IPS DF 6.9 (cell line): Measurements from ENCODE around the gene CHRD.

Experiments
- DNase-seq: peaks from one replicate; pipeline ENCODE4 v3.0.0-alpha.2; 2013; ENCODE audit warnings: low read depth, low spot score
- H3K27ac ChIP-seq: one replicate; pipeline ENCODE4 v1.5.1; 2013; ENCODE audit warnings: low read length, control low read depth
- H3K27me3 ChIP-seq: 2 replicates; pipeline ENCODE4 v1.6.1; 2013; ENCODE audit warnings: mild to moderate bottlenecking, low read length; ENCODE audit not compliant: control insufficient read depth, insufficient read depth
- H3K36me3 ChIP-seq: 2 replicates; pipeline ENCODE4 v1.6.1; 2013; ENCODE audit warnings: low read length; ENCODE audit not compliant: control insufficient read depth, insufficient read depth
- H3K4me1 ChIP-seq: 2 replicates; pipeline ENCODE4 v1.6.1; 2013; ENCODE audit warnings: low read length; ENCODE audit not compliant: control insufficient read depth, insufficient read depth
- H3K4me3 ChIP-seq: 2 replicates; pipeline ENCODE4 v1.5.1; 2013; ENCODE audit warnings: mild to moderate bottlenecking, low read length
- H3K9me3 ChIP-seq: 2 replicates; pipeline ENCODE4 v1.6.1; 2013; ENCODE audit warnings: low read length, inconsistent platforms; ENCODE audit not compliant: control insufficient read depth, insufficient read depth
- WGBS: extraction: QIAGEN DNeasy Blood & Tissue Kit; methylation state at CpG from one replicate; pipeline ENCODE4 v1.1.7; 2013; ENCODE audit warnings: mixed read lengths, missing lambda C conversion rate; ENCODE audit not compliant: insufficient read length, insufficient coverage; 5-methylcytosine and 5-hydroxymethylcytosine counted together

Gene CHRD

GRCh38 chr3:184379358-184380184 lies at the start of gene CHRD:
Gene CHRD, plus strand, starts transcription at chr3:184380054. Its CDS starts 265 bp downstream, at chr3:184380319.
- Histone ChIP-seq H3K4me3 (peak within 1 kb of the TSS; percentile 65), H3K27ac (no peak within 1 kb of the TSS), H3K36me3 (no peaks in the 10 kb centered on the region), H3K27me3 (peaks cover 29% of the 10 kb centered on the region), H3K4me1 (peaks cover 2% of the 10 kb centered on the region), H3K9me3 (no peaks in the 10 kb centered on the region)
- no peak for DNase-seq
- no CpG with 5 or more reads among the region's 71 CpGs for WGBS

- no peaks in the 10 kb centered on the region for H3K9me3 ChIP-seq
- WGBS, result no CpG with 5 or more reads among the region's 10 CpGs
- H3K27me3 ChIP-seq, result no peaks in the 10 kb centered on the region
- no peak overlapping the region for H3K4me3 ChIP-seq
- no peak for DNase-seq
- H3K36me3 ChIP-seq, result peaks cover 47% of the 10 kb centered on the region
- no peak overlapping the region for H3K27ac ChIP-seq
- H3K4me1 ChIP-seq, result peaks cover 3% of the 10 kb centered on the region; the same call in 1 of the 2 replicates
Observed at GRCh38 chr3:184332370-184333090, 47.3 kb upstream of the CHRD start.

- peaks cover 43% of the 10 kb centered on the region for H3K36me3 ChIP-seq
- no peak overlapping the region for H3K4me3 ChIP-seq
- peaks cover 3% of the 10 kb centered on the region; the same call in 1 of the 2 replicates for H3K4me1 ChIP-seq
- no peak overlapping the region for H3K27ac ChIP-seq
- no peaks in the 10 kb centered on the region for H3K9me3 ChIP-seq
- WGBS, result no CpG with 5 or more reads among the region's 6 CpGs
- no peaks in the 10 kb centered on the region for H3K27me3 ChIP-seq
- no peak for DNase-seq
Observed at GRCh38 chr3:184333190-184333589, 46.7 kb upstream of the CHRD start.

GRCh38 chr3:184333700-184334099 lies 46.2 kb upstream of the CHRD start:
- peaks cover 38% of the 10 kb centered on the region for H3K36me3 ChIP-seq
- WGBS, result 100% methylated on average over 1 of the region's 3 CpGs
- H3K4me1 ChIP-seq, result peaks cover 3% of the 10 kb centered on the region; the same call in 1 of the 2 replicates

GRCh38 chr3:184334470-184335158 lies 45.2 kb upstream of the CHRD start:
- no CpG with 5 or more reads among the region's 15 CpGs for WGBS
- no peaks in the 10 kb centered on the region for H3K9me3 ChIP-seq
- H3K4me1 ChIP-seq, result peaks cover 6% of the 10 kb centered on the region
- H3K27ac ChIP-seq, result no peak overlapping the region
- H3K27me3 ChIP-seq, result no peaks in the 10 kb centered on the region
- DNase-seq, result no peak
- no peak overlapping the region for H3K4me3 ChIP-seq
- H3K36me3 ChIP-seq, result peaks cover 34% of the 10 kb centered on the region

More at GRCh38 chr3:184333700-184334099, 46.2 kb upstream of the CHRD start:
- Histone ChIP-seq H3K4me3 (no peak overlapping the region), H3K9me3 (no peaks in the 10 kb centered on the region), H3K27ac (no peak overlapping the region), H3K27me3 (no peaks in the 10 kb centered on the region)
- DNase-seq, result no peak

- no peak for DNase-seq
- peaks cover 6% of the 10 kb centered on the region for H3K4me1 ChIP-seq
Observed at GRCh38 chr3:184335291-184335660, 44.6 kb upstream of the CHRD start.

GRCh38 chr3:184335661-184336546 lies 44.0 kb upstream of the CHRD start:
- peaks cover 6% of the 10 kb centered on the region for H3K4me1 ChIP-seq
- H3K27me3 ChIP-seq, result no peaks in the 10 kb centered on the region
- peak overlapping the region; percentile 91 for H3K4me3 ChIP-seq
- no CpG with 5 or more reads among the region's 77 CpGs for WGBS
- peak; percentile 72 for DNase-seq
- no peaks in the 10 kb centered on the region for H3K9me3 ChIP-seq
- H3K27ac ChIP-seq, result no peak overlapping the region
- H3K36me3 ChIP-seq, result peaks cover 32% of the 10 kb centered on the region

More at GRCh38 chr3:184335291-184335660, 44.6 kb upstream of the CHRD start:
- no peaks in the 10 kb centered on the region for H3K9me3 ChIP-seq
- H3K27ac ChIP-seq, result no peak overlapping the region
- WGBS, result no CpG with 5 or more reads among the region's 4 CpGs
- H3K4me3 ChIP-seq, result no peak overlapping the region; the same call in 1 of the 2 replicates
- no peaks in the 10 kb centered on the region for H3K27me3 ChIP-seq
- H3K36me3 ChIP-seq, result peaks cover 34% of the 10 kb centered on the region

- peaks cover 23% of the 10 kb centered on the region for H3K36me3 ChIP-seq
- H3K27ac ChIP-seq, result no peak overlapping the region
- H3K27me3 ChIP-seq, result no peaks in the 10 kb centered on the region
- WGBS, result no CpG with 5 or more reads among the region's 17 CpGs
- no peak for DNase-seq
- H3K9me3 ChIP-seq, result no peaks in the 10 kb centered on the region
- H3K4me1 ChIP-seq, result peaks cover 6% of the 10 kb centered on the region
- H3K4me3 ChIP-seq, result peak overlapping the region; percentile 91
Observed at GRCh38 chr3:184336547-184337398, 43.1 kb upstream of the CHRD start.

- H3K27me3 ChIP-seq, result no peaks in the 10 kb centered on the region
- DNase-seq, result no peak
- peaks cover 18% of the 10 kb centered on the region for H3K36me3 ChIP-seq
- H3K27ac ChIP-seq, result no peak within 1 kb of the TSS
- WGBS, result no CpG with 5 or more reads among the region's 6 CpGs
- H3K4me1 ChIP-seq, result peaks cover 6% of the 10 kb centered on the region
- peak within 1 kb of the TSS; percentile 91; the same call in 1 of the 2 replicates for H3K4me3 ChIP-seq
- no peaks in the 10 kb centered on the region for H3K9me3 ChIP-seq
Observed at GRCh38 chr3:184337399-184337714, 42.5 kb upstream of the CHRD start, which contains the start of gene FAM131A. Gene FAM131A, plus strand, starts transcription at chr3:184337600. Its CDS starts 31 bp downstream, at chr3:184337631.
